KOPT-K1 (cell line): ENCODE results near the gene SNX24.

Source experiments
- H3K27ac ChIP-seq: fragments of 200-600 bp; sonication (generic); 2 replicates; pipeline ENCODE4 v1.5.1; 2016; ENCODE audit warnings: antibody characterized with exemption, mild to moderate bottlenecking, low read depth, low read length; ENCODE audit not compliant: poor library complexity, severe bottlenecking
- H3K36me3 ChIP-seq: fragments of 200-600 bp; sonication (generic); 2 replicates; pipeline ENCODE4 v1.5.1; 2017; ENCODE audit warnings: antibody characterized with exemption, mild to moderate bottlenecking, low read length, moderate library complexity; ENCODE audit not compliant: insufficient read depth
- H3K9me3 ChIP-seq: fragments of 200-600 bp; sonication (generic); 2 replicates; pipeline ENCODE4 v1.5.1; 2017; ENCODE audit warnings: antibody characterized with exemption, low read length, mild to moderate bottlenecking; ENCODE audit not compliant: insufficient read depth, poor library complexity, severe bottlenecking

Gene SNX24

GRCh38 chr5:123033157-123033671 is 187.8 kb downstream of the SNX24 start:
- Histone ChIP-seq H3K27ac (no peak overlapping the region), H3K36me3 (no peaks in the 10 kb centered on the region), H3K9me3 (peaks cover 17% of the 10 kb centered on the region)

DNA sequence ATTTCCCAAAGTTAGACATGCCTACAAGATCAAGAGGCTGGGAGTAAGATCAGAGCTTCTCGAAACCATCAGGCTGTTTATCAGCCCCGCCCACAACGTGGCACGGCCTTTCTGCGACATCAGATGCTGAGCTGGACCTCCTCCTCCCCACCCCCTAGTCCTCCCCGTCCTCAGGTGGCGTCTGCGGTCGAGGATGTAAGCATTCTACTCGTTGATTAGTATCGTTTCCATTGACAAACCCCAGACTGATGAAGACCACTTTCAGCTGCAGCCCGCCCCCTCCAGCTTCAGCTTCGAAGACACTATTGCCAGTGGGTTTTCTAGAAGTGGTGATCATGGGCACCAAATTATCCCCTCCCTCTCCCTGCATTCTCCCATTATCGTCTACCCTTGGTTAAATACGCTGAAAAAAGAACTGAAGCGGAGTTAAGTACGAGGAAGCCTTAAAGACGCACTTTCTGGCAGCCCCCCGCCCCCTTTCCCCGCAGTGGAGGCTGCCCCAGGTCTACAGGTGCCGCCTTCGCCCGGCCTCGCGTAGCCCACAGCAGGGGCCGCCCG is 190.0 kb downstream of the SNX24 start:
- Histone ChIP-seq H3K36me3 (no peaks in the 10 kb centered on the region), H3K27ac (no peak overlapping the region), H3K9me3 (peaks cover 17% of the 10 kb centered on the region)

GRCh38 chr5:123035918-123036390 is 190.5 kb downstream of the SNX24 start:
- H3K27ac ChIP-seq, result no peak overlapping the region
- H3K9me3 ChIP-seq, result peaks cover 17% of the 10 kb centered on the region
- H3K36me3 ChIP-seq, result no peaks in the 10 kb centered on the region

GRCh38 chr5:123036391-123037103 is 191.1 kb downstream of the SNX24 start, which contains the start of gene PPIC:
TSS of gene PPIC (minus strand) at chr5:123036725. CDS start at chr5:123036625, 100 bp downstream.
- no peak within 1 kb of the TSS for H3K27ac ChIP-seq

DNA sequence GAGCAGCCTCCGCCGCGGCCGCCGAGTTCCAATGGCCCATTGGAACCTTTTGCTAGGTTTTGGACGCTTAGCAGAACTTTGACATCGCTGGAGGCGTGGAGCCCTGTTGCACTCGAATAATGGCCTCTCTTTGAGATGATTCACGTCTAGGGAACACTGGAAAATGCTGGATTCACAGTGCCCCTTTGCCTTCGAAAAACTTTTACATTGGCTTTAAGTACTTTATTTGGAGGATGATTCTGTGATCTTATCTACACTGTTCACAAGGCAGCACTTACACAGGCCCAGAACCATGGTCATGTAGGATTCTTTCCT is 191.6 kb downstream of the SNX24 start:
- H3K9me3 ChIP-seq, result peaks cover 17% of the 10 kb centered on the region
- H3K36me3 ChIP-seq, result no peaks in the 10 kb centered on the region
- no peak overlapping the region for H3K27ac ChIP-seq

More at GRCh38 chr5:123036391-123037103, 191.1 kb downstream of the SNX24 start, which contains the start of gene PPIC:
- Histone ChIP-seq H3K36me3 (no peaks in the 10 kb centered on the region), H3K9me3 (peaks cover 17% of the 10 kb centered on the region)

- H3K9me3 ChIP-seq, result peaks cover 17% of the 10 kb centered on the region
- H3K36me3 ChIP-seq, result no peaks in the 10 kb centered on the region
- H3K27ac ChIP-seq, result no peak overlapping the region
Measured at GRCh38 chr5:123039673-123040072, 194.3 kb downstream of the SNX24 start.

DNA sequence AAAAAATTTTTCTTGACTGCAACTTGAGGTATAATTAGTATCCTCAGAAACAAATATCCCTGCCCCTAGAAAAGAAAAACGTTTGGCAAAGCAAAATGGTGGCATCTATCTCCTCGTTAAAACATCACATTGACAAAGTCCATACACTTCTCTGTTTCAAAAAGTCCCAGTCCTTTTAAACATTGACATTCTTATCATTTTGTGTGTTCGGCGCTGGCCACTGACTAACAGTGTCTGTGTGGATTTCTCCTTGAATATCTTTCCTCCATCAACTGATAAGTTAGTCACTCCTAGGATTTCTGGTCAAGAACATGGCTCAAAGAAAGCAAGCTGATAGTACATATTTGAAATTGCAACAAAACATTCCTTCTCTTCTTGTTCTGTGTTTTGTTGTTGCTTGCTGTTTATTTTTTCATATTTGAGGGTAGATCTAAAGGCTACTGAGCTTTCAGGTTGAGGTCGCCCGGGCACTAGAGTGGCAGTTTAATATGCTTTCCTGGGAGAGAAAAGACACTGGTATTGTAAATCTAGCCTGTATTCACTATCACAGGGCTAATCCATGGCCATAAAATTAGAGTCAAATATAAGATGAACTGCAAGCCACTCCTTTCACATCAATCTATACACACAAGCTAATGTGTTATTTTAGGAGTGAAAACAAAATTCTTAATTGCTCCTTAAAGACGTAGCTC is 199.7 kb downstream of the SNX24 start:
- H3K9me3 ChIP-seq, result no peaks in the 10 kb centered on the region
- H3K27ac ChIP-seq, result no peak overlapping the region
- H3K36me3 ChIP-seq, result no peaks in the 10 kb centered on the region

- Histone ChIP-seq H3K9me3 (no peaks in the 10 kb centered on the region), H3K27ac (no peak overlapping the region), H3K36me3 (no peaks in the 10 kb centered on the region)
Measured at GRCh38 chr5:123046222-123046621, 200.8 kb downstream of the SNX24 start.

DNA sequence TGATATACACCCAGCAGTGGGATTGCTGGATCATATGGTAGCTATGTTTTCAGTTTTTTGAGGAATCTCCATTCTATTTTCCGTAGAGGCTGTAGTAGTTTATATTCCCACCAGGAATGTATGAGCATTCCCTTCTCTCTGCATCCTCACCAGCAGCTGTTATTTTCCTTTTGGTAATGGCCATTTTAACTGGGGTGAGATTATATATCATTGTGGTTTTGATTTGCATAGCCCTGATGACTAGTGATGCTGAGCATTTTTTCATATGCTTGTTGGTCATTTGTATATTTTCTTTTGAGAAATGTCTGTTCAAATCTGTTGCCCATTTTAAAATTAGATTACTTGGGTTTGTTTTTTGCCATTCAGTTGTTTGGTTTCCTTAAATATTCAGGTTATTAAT is 202.3 kb downstream of the SNX24 start:
- Histone ChIP-seq H3K27ac (no peak overlapping the region), H3K36me3 (no peaks in the 10 kb centered on the region), H3K9me3 (no peaks in the 10 kb centered on the region)

DNA sequence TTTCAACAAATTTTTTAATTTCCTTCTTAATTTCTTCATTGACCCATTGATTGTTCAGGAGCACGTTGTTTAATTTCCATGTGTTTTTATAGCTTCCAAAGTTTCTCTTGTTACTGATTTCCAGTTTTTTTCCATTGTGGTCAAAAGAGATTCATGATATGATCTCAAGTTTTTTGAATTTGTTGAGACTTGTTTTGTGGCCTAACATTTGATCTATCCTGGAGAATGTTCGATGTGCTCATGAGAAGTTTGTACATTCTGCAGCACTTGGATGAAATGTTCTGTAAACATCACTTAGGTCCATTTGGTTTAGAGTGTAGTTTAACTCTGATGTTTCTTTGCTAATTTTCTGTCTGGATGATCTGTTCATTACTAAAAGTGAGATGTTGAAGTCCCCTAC is 205.8 kb downstream of the SNX24 start:
- Histone ChIP-seq H3K36me3 (no peaks in the 10 kb centered on the region), H3K27ac (no peak overlapping the region), H3K9me3 (no peaks in the 10 kb centered on the region)
